ENCODE measurements around the gene PRPSAP1. TPM values are rescaled to one million over a fixed set of nuclear protein-coding genes. Genes with fewer than 3 reads are reported as not detected.

PRPSAP1 gene
- total RNA-seq, 1 experiment from 2014 or later = 31.7 TPM

DNA sequence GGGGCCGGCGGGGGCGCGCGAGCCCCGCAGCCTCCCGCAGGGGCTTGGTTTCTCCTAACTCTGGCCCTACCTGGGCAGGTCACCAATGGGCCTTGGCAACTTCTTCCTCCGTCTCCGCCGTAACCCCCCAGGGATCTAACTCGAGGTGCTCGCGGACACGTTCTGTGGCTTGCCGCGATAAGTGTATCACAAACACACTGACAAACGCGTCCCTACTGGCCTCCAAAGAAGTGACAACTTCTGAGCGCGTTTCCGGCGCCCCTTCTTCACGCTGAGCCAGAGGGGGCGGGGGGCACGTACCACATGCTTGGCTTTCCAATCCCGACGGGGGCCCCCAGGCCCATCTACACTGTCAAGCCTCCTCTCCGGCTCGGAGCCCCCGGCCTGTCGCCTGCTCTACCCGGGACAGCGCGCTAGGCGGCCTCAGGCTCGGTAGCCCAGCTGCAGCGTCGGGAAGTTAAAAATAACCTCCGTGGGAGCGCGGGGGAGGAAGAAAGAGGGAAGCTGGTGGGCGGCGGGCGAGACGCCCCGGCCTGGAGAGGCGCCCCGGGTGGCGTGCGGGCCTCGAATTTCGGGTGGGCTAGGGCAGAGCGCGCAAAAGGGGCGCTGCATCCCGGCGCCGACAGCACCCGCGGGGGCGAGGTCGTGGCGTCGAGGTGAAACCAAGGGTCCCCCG lies 30.0 kb upstream of the PRPSAP1 start:
- peak; percentile 35 for DNase-seq (ENCODE audit: low spot score)

GRCh38 chr17:76382803-76383545 lies 29.3 kb upstream of the PRPSAP1 start:
- peak; percentile 32 for DNase-seq (ENCODE audit: low spot score)

GRCh38 chr17:76382351-76382802 lies 28.7 kb upstream of the PRPSAP1 start:
- DNase-seq (ENCODE audit: low spot score) = no peak

- DNase-seq (ENCODE audit: low spot score) = no peak
These were observed 28.1 kb upstream of the PRPSAP1 start for GRCh38 chr17:76381633-76382350.

GRCh38 chr17:76379646-76380376 lies 26.1 kb upstream of the PRPSAP1 start:
- no peak for DNase-seq (ENCODE audit: low spot score)

- no peak for DNase-seq (ENCODE audit: low spot score)
These were observed 25.5 kb upstream of the PRPSAP1 start for GRCh38 chr17:76379275-76379641.

GRCh38 chr17:76378548-76379274 lies 25.0 kb upstream of the PRPSAP1 start:
- DNase-seq (ENCODE audit: low spot score) = no peak

- no peak for DNase-seq (ENCODE audit: low spot score)
These were observed 22.8 kb upstream of the PRPSAP1 start for GRCh38 chr17:76376318-76377133.

DNA sequence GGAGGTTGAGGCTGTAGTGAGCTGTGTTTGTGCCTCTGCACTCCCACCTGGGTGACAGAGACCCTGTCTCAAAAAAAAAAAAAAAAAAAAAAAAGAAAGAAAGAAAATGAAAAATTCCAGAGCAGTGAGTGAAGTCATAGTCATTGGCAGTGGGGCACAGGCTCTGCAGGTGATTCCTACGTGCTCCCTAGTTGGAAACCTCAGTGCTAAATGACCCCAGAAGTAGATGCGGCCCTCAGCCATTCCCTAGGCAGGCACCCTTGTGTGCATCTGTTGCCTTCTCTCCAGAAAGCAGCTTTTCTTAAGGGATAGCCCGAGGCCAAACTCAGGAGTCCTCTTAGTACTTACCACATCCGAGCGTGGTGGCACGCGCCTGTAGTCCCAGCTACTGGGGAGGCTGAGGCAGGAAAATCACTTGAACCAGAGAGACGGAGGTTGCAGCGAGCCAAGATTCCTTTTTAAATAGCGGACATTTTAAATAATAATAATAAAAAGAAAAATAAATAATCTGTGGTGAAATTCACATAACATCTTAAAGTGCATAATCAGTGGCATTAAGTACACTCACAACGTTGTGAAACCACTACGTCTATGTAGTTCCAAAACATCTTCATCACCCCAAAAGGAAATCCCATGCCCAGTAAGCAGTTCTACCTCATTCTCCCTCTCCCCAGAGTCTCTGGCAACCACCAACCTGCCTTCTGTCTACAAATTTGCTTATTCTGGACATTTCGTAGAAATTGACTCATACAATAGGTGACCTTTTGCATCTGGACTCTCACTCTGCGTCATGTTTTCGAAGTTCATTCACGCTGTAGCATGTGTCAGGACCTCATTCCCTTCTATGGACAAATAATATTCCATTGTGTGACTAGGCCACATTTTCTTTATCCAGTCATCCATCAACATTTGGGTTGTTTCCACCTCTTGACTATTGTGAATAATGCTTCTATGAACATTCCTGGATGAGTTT lies 18.2 kb upstream of the PRPSAP1 start:
- no peak for DNase-seq (ENCODE audit: low spot score)

DNA sequence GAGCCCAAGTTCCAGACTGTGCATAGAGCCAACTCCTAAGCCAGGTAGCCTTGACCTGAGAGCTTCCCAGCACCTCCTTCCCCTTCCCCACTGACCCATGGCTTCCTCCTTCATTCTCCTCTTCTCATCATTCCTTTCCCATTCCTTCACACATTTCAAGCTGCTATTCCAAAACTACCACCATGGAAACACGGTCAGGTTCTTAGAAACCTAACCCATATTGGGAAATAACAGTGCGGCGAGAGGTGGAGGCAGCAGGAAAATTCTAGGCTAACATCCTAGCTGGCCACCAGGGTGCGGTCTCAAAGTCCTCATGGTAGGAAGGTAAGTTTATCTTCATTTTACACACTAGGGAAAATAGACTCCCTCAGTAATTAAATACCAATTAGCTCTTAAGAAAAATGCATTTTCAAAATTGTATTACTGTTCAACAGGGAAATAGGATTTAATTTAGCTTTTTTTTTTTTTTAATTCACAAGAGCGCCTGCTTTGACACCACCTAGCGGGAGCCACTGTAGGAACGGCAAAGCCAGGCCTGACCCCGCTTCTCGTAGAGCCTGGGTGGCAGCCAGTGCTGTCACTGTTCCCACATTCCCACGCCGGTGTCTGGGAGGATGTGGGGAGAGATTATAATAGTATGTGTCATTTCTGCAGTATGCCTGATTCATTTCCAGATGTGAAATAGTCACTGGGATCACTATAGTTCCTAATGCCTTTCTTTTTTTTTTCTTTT lies 16.7 kb upstream of the PRPSAP1 start:
- peak; percentile 56 for DNase-seq (ENCODE audit: low spot score)

- no peak for DNase-seq (ENCODE audit: low spot score)
These were observed 16.1 kb upstream of the PRPSAP1 start for GRCh38 chr17:76369804-76370203.

GRCh38 chr17:76369379-76369778 lies 15.7 kb upstream of the PRPSAP1 start:
- DNase-seq (ENCODE audit: low spot score) = no peak

GRCh38 chr17:76368545-76368944 lies 14.8 kb upstream of the PRPSAP1 start:
- DNase-seq (ENCODE audit: low spot score) = no peak

DNA sequence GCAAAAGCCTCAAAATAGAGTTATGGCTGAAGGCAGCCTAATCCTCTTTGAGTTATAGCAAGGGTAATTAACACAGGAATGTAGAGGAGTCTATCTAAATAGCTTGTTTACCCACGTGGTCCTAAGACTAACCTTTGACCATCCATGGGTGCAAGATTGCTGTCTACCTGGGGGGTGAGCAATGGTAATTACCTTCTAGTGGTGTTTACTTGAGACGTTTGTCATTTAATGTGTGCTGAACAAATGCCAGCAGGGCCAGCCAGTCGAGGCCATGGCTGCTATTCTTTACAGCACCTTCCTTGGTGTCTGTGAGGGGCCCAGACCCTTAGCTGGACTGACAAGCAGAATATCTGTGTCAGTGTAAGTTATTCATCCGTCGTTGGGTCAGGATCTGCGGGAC lies 13.9 kb upstream of the PRPSAP1 start:
- no peak for DNase-seq (ENCODE audit: low spot score)

GRCh38 chr17:76366247-76366646 lies 12.5 kb upstream of the PRPSAP1 start:
- no peak for DNase-seq (ENCODE audit: low spot score)

- DNase-seq (ENCODE audit: low spot score) = peak; percentile 31
These were observed 11.7 kb upstream of the PRPSAP1 start for GRCh38 chr17:76365256-76365903.

- no peak for DNase-seq (ENCODE audit: low spot score)
These were observed 9.6 kb upstream of the PRPSAP1 start for GRCh38 chr17:76363107-76363842.

Data from HT-29 (cell line).